ENCODE results near the gene NRG3.

DNA sequence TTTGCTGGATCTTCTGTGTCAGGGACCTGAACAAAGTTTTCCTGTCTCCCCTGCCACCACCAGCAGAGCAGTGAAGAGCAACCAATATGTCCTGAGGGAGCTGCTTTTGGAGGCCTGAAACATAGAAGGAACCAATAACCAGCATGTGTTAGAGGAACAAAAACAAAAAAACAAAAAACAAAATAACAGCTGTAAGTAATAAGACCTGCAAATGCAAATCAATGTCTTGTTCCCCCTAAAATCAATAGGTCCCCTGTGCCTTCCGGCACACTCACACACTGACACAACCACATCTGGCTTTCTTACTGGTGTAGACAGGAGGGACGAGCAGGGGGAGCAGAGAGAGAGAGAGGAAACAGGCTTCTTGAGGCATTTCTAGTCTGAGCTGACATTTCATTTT lies 94.1 kb downstream of the NRG3 start:
- TF ChIP-seq CTCF (IDR thresholded peaks at IDR 0.05; ENCODE audit: low read length) = no peak
- TF ChIP-seq EZH2 (IDR thresholded peaks at IDR 0.05; ENCODE audit: borderline replicate concordance, low read length) = no peak
